Measurements from ENCODE around the gene BCAS3.

GRCh38 chr17:61203671-61204131, 526.0 kb downstream of the BCAS3 start:
- no peak for TF ChIP-seq POLR2A (IDR thresholded peaks at IDR 0.05)
- TF ChIP-seq, protein P1, sequence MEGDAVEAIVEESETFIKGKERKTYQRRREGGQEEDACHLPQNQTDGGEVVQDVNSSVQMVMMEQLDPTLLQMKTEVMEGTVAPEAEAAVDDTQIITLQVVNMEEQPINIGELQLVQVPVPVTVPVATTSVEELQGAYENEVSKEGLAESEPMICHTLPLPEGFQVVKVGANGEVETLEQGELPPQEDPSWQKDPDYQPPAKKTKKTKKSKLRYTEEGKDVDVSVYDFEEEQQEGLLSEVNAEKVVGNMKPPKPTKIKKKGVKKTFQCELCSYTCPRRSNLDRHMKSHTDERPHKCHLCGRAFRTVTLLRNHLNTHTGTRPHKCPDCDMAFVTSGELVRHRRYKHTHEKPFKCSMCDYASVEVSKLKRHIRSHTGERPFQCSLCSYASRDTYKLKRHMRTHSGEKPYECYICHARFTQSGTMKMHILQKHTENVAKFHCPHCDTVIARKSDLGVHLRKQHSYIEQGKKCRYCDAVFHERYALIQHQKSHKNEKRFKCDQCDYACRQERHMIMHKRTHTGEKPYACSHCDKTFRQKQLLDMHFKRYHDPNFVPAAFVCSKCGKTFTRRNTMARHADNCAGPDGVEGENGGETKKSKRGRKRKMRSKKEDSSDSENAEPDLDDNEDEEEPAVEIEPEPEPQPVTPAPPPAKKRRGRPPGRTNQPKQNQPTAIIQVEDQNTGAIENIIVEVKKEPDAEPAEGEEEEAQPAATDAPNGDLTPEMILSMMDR (IDR thresholded peaks at IDR 0.05) = no peak

All from body of pancreas (tissue), 4 donors.